Activated gamma-delta T cell treated with anti-CD3 and anti-CD28 coated beads, Interleukin-2, amount 50 U/mL, for 16 hours (primary cell): Measurements from ENCODE around the gene FTHL17.

Source experiments
- DNase-seq: peaks from one replicate; pipeline ENCODE4 v3.0.0-alpha.2; 2020; ENCODE audit warnings: low read depth

The FTHL17 gene

DNA sequence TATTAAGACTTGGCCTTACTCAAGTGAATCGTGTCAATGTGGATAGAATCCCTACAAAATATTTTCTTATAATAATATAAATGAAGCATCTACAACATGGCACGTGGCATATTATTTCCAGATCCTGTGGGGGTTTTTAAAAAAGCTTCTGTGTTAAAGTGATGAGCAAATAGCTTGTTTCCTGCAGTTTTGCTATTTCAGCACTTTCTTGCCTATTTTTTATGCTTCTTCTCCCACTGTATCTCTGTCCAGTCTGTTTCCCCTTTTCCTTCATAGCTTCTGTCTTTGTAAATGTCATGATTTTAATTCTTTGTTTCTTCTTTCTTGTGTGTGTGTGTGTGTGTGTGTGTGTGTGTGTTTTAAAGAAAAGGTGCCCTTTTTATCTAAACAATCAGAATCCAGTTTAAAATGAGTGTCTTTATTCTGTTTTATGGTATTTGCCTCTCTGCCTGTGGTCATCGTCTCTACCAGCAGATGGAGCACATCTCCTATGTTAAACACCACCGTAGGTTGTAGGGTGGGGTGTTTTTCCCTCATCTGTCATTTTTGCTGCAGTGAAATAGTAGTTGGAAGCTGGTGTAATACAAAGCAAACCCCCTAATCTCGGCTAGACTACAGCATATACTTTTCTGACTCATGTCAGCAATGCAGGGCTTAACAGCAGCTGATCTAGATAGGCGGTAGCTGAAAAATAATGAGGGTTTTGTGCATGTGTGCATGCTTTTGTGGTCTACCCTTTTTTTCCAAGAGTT lies 33.1 kb downstream of the FTHL17 start:
- DNase-seq, result no peak

DNA sequence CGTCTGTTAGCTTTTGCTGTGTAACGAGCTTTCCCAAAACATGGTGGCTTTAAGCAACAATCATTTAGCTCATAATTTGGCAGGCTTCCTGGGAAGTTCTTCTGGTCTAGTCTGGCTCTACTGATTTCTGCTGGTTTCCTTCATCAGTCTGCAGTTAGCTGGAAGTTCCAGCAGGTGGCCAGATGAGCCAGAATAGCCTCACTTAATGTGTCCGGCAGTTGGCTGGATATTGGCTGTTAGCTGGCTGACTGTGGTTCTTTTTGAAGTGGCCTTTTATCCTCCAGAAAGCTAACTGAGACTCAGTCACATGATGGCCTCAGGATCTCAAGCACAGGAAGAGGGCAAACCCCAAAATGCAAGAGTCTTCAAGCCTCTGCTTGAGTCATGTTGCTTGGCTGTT lies 34.9 kb downstream of the FTHL17 start:
- DNase-seq, result no peak

DNA sequence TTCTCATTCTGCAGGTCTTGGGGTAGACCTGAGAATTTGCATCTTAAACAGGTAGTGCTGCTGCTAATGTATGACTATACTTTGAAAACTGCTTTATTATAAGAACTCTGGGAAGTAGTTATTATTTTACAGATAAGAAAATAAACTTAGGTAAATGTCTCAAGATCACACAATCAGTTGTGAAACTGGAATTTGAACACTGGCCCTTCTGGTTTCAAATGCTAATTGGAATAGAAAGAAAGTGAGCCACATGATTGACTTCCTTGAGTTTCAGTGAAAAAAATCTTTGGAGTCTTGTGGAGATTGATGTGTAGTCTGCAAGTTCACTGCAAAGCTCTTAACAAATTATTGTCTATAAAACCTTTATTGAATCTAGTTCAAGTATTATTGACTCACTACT lies 44.5 kb downstream of the FTHL17 start:
- no peak for DNase-seq

DNA sequence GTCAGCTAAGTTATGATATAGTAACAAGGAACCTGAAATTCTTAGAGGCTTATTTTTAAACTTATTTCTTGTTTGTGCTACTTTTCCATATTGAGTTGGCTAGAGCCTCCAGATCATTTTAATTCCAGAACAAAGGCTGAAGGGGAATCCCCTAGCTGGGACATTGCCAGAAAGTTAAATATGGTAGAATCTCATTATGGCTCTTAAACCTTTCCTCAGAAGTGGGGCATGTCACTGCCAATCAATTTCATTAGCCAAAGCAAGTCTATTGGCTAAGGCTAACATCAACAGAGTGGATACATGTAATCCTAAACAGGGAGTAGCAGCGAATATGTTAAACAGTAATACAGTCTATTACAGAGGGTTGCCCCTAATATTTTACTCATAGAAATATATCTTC lies 47.0 kb downstream of the FTHL17 start:
- no peak for DNase-seq

DNA sequence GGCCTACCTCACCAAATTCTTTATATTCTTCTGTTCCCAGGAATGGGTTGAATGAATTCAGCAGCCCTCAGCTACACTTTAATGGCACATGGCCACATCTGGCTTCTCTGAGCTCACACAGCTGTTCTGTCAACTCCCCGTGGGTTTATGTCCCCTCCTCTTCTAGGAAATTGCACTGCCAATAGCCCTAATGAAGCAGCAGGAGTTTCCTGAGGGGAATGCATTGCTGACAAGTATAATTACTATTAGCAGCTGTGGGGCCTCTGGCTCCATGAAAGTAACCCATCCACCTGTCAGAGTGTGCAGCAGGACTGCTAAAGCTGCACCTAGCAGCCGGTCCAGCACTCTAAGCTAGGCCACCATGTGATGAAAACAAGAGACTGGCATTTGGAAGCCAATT lies 50.3 kb downstream of the FTHL17 start:
- DNase-seq, result no peak
